Stimulated activated naive CD8-positive, alpha-beta T cell treated with anti-CD3 and anti-CD28 coated beads, Interleukin-15, Interleukin-2, amounts not matched to agents 100 ng/mL and 50 ng/mL, for 24 hours (primary cell): ENCODE measurements around the gene TTC28.

Experiments used
- H3K27ac Mint-ChIP-seq: one replicate; pipeline ENCODE4 v1.8.0; 2021; ENCODE audit warnings: mild to moderate bottlenecking, mixed read lengths
- H3K27me3 Mint-ChIP-seq: one replicate; pipeline ENCODE4 v1.8.0; 2021; ENCODE audit warnings: mixed read lengths
- H3K36me3 Mint-ChIP-seq: one replicate; pipeline ENCODE4 v1.8.0; 2021; ENCODE audit warnings: low read depth, mixed read lengths
- H3K4me1 Mint-ChIP-seq: one replicate; pipeline ENCODE4 v1.8.0; 2021; ENCODE audit warnings: low read depth, mixed read lengths
- H3K4me3 Mint-ChIP-seq: one replicate; pipeline ENCODE4 v1.8.0; 2021; ENCODE audit warnings: mild to moderate bottlenecking, mixed read lengths
- H3K9me3 Mint-ChIP-seq: one replicate; pipeline ENCODE4 v1.8.0; 2021; ENCODE audit warnings: mixed read lengths

TTC28 gene

GRCh38 chr22:27986459-27986858, 693.2 kb downstream of the TTC28 start:
- Mint-ChIP-seq H3K36me3 (no peaks in the 10 kb centered on the region), H3K4me3 (no peak overlapping the region), H3K27ac (no peak overlapping the region), H3K9me3 (no peaks in the 10 kb centered on the region), H3K27me3 (no peaks in the 10 kb centered on the region), H3K4me1 (peaks cover 3% of the 10 kb centered on the region)

GRCh38 chr22:27985323-27986275, 694.0 kb downstream of the TTC28 start:
- H3K36me3 Mint-ChIP-seq = no peaks in the 10 kb centered on the region
- H3K27me3 Mint-ChIP-seq = no peaks in the 10 kb centered on the region
- H3K9me3 Mint-ChIP-seq = no peaks in the 10 kb centered on the region
- peaks cover 3% of the 10 kb centered on the region for H3K4me1 Mint-ChIP-seq
- no peak overlapping the region for H3K27ac Mint-ChIP-seq
- H3K4me3 Mint-ChIP-seq = no peak overlapping the region

DNA sequence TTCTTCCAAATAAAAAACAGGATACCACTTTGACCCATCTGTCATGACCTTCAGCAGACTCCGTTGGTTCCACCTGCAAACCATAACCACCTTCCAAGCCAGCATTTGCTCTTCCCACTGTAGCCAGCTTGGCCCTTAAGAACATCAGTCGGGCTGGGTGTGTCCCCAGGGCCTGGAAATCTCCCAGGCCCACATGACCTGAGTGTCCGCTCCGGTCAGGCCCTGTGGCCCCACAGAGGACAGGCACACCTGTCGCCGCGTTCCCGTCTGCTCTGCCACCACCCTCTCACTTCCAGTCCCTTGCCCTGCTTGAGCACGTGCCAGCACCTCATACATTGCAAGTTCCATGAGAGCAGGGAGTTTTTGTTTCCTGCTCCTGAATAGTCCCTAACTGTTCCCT, 694.9 kb downstream of the TTC28 start:
- H3K9me3 Mint-ChIP-seq = no peaks in the 10 kb centered on the region
- no peak overlapping the region for H3K27ac Mint-ChIP-seq
- no peaks in the 10 kb centered on the region for H3K27me3 Mint-ChIP-seq
- peaks cover 3% of the 10 kb centered on the region for H3K4me1 Mint-ChIP-seq
- H3K36me3 Mint-ChIP-seq = no peaks in the 10 kb centered on the region
- no peak overlapping the region for H3K4me3 Mint-ChIP-seq

- Mint-ChIP-seq H3K4me1 (peaks cover 3% of the 10 kb centered on the region), H3K9me3 (no peaks in the 10 kb centered on the region), H3K27me3 (no peaks in the 10 kb centered on the region), H3K4me3 (no peak overlapping the region), H3K36me3 (no peaks in the 10 kb centered on the region), H3K27ac (no peak overlapping the region)
Measured at GRCh38 chr22:27984001-27984695, 695.5 kb downstream of the TTC28 start.

- H3K4me1 Mint-ChIP-seq = peaks cover 3% of the 10 kb centered on the region
- H3K27me3 Mint-ChIP-seq = no peaks in the 10 kb centered on the region
- no peaks in the 10 kb centered on the region for H3K9me3 Mint-ChIP-seq
- no peaks in the 10 kb centered on the region for H3K36me3 Mint-ChIP-seq
- H3K27ac Mint-ChIP-seq = no peak overlapping the region
- H3K4me3 Mint-ChIP-seq = no peak overlapping the region
Measured at GRCh38 chr22:27983361-27983791, 696.3 kb downstream of the TTC28 start.

- Mint-ChIP-seq H3K27me3 (no peaks in the 10 kb centered on the region), H3K36me3 (no peaks in the 10 kb centered on the region), H3K4me1 (peaks cover 2% of the 10 kb centered on the region), H3K27ac (no peak overlapping the region), H3K9me3 (no peaks in the 10 kb centered on the region), H3K4me3 (no peak overlapping the region)
Measured at GRCh38 chr22:27982630-27983180, 696.9 kb downstream of the TTC28 start.

DNA sequence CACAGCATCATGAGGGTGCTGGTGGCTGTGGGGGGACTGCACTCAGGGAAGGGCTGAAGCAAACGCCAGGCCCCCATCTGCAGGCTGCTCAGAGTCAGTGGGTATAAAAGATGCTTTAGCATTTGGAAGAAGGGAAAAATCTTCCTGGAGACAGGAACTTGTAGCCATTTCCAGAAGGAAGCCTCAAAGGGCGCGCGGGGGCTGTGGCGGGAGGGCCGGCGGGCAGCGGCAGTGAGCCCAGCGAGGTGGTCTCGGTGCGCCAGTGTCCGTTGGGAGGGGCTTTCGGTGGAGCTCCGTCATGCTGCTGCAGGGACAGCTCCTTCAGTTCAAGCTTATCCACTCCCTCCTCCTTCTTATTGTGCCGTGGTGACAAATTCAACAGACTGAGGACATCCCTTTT, 697.5 kb downstream of the TTC28 start:
- Mint-ChIP-seq H3K27me3 (no peaks in the 10 kb centered on the region), H3K36me3 (no peaks in the 10 kb centered on the region), H3K4me1 (no peaks in the 10 kb centered on the region), H3K9me3 (no peaks in the 10 kb centered on the region), H3K27ac (no peak overlapping the region), H3K4me3 (no peak overlapping the region)

DNA sequence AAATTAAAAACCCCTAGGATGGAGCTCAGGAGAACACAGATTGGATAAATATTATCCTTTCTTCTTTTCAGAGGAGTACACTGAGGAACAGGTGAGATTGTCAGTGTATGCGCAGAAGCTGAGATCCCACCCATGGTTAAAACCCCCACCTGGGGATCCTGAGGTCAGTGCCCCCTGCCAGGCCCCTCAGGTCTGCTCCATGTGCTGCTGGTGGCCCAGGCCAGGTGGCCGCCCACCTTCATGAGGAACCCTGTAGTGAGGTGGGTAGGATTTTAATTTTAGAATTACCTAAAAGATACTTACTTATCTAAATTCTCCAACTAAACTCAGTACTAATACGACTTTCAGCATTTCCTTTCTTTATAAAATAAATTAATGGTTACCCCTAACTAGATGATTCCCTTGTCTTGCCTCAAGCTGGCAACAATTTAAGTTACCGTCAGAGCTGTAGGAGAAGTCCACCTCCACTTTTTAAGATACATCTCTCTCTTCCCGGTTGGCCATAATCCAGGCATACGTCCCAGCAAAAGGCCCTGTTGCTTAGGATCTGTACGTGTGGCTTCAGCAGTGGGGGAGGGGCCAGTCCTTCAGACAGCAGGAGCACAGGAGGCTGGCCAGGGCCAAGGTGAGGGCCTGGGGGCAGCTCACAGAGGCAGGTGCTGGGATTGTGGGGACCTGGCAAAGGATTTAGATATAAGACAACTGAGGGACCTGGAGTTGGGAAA, 699.1 kb downstream of the TTC28 start:
- H3K9me3 Mint-ChIP-seq = no peaks in the 10 kb centered on the region
- no peak overlapping the region for H3K4me3 Mint-ChIP-seq
- H3K27ac Mint-ChIP-seq = no peak overlapping the region
- no peaks in the 10 kb centered on the region for H3K36me3 Mint-ChIP-seq
- no peaks in the 10 kb centered on the region for H3K4me1 Mint-ChIP-seq
- no peaks in the 10 kb centered on the region for H3K27me3 Mint-ChIP-seq

DNA sequence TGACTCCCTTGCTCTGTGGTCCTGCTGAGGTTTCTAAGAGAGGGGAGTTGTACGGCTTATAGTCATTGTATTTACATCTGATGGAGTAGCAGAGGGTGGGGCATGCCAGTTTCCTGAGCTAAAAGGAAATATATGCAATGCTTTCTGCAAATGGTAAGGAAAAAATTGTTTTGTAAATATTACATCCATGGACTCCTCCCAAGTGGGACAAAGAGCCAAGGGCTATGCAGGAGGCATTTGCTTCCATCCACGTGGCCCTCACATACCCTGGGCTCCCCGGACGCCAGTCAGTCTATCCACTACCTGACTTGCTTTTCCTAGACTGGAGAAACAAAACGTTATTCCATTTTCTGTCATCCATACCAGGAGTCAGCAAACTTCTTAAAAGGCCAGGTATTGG, 700.8 kb downstream of the TTC28 start:
- no peaks in the 10 kb centered on the region for H3K9me3 Mint-ChIP-seq
- H3K4me1 Mint-ChIP-seq = no peaks in the 10 kb centered on the region
- no peaks in the 10 kb centered on the region for H3K36me3 Mint-ChIP-seq
- no peak overlapping the region for H3K27ac Mint-ChIP-seq
- H3K27me3 Mint-ChIP-seq = no peaks in the 10 kb centered on the region
- no peak overlapping the region for H3K4me3 Mint-ChIP-seq

DNA sequence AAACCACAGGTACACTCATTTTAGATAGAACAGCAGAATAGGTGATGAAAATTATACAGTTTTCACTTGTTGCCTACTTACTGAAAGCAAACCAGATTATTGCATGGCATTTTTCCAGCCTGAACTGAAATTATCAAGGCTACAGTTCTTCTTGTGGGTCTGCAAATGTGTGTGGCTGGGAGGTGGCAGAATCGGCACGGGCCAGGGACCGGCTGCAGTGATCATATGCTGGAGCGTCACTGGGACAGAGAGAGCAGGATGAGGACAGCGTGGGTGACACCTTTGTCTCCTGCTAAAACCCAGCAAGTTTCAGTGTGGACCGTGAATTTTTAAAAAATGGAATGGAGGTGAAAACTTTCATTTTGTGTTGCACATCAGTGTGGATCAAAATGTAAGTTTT, 701.3 kb downstream of the TTC28 start:
- Mint-ChIP-seq H3K9me3 (no peaks in the 10 kb centered on the region), H3K4me1 (no peaks in the 10 kb centered on the region), H3K27me3 (no peaks in the 10 kb centered on the region), H3K4me3 (no peak overlapping the region), H3K27ac (no peak overlapping the region), H3K36me3 (no peaks in the 10 kb centered on the region)

DNA sequence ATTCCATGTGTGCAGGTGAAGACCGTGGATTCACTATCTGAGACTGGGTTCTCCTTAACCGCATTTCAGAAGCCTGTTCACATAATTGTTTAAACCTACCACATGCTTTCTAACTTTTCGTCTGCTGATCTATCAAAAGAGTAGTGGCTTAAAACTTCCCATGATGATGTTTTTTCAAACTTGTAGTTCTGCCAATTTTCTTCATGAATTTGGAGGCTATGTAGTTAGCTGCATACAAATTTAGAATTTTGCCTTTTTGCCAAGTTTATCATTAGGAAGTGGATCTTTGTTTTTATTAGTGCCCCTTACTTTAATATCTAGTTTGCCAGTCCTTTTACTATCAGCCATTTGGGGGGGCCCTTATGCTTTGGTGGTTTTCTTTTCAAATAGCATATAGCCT, 703.1 kb downstream of the TTC28 start:
- H3K27ac Mint-ChIP-seq = no peak overlapping the region
- no peaks in the 10 kb centered on the region for H3K27me3 Mint-ChIP-seq
- H3K9me3 Mint-ChIP-seq = no peaks in the 10 kb centered on the region
- H3K4me3 Mint-ChIP-seq = no peak overlapping the region
- H3K4me1 Mint-ChIP-seq = no peaks in the 10 kb centered on the region
- H3K36me3 Mint-ChIP-seq = peaks cover 6% of the 10 kb centered on the region

GRCh38 chr22:27975381-27976013, 704.1 kb downstream of the TTC28 start:
- Mint-ChIP-seq H3K27ac (no peak overlapping the region), H3K4me3 (no peak overlapping the region)

DNA sequence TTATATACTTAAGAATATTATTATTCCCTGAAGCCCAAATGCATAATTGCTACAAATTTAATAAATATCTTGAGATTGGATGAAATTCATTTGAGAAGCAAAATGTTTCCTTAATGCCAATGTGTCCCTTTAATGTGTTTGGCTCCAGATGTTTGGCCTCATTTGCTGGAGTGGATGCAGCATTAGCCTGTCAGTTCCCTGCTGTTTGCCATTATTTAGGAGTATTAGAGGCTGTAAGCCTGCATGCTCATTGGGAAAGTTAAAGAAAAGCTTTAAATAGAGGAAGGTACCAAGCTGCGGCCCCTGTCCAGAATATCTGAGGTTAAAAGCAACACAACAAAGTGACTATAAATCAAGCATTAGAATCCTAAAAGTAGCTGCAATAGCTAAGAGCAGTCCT, 705.8 kb downstream of the TTC28 start:
- no peaks in the 10 kb centered on the region for H3K4me1 Mint-ChIP-seq
- H3K27me3 Mint-ChIP-seq = no peaks in the 10 kb centered on the region

More at GRCh38 chr22:27975381-27976013, 704.1 kb downstream of the TTC28 start:
- no peaks in the 10 kb centered on the region for H3K27me3 Mint-ChIP-seq
- no peaks in the 10 kb centered on the region for H3K4me1 Mint-ChIP-seq
- H3K9me3 Mint-ChIP-seq = no peaks in the 10 kb centered on the region
- H3K36me3 Mint-ChIP-seq = peaks cover 6% of the 10 kb centered on the region

More for the DNA sequence above, 705.8 kb downstream of the TTC28 start:
- Mint-ChIP-seq H3K4me3 (no peak overlapping the region), H3K27ac (no peak overlapping the region), H3K36me3 (peaks cover 6% of the 10 kb centered on the region), H3K9me3 (no peaks in the 10 kb centered on the region)
